ENCODE measurements around the gene CAST. TPM values are rescaled to one million over a fixed set of nuclear protein-coding genes. Genes with fewer than 3 reads are reported as not detected.

Gene CAST
- total RNA-seq, 2 experiments from 2014 or later, result 40.5 to 90.1 TPM

GRCh38 chr5:96629774-96630173, 32.4 kb upstream of the CAST start:
- Histone ChIP-seq H3K9me2 (ENCODE audit: insufficient read depth, low read length) (no peaks in the 10 kb centered on the region), H3K36me3 (ENCODE audit: insufficient read depth, low read length) (no peaks in the 10 kb centered on the region), H2AFZ (ENCODE audit: low read length) (no peak overlapping the region), H3K4me1 (ENCODE audit: insufficient read depth, low read length, poor library complexity, severe bottlenecking) (no peaks in the 10 kb centered on the region), H3K79me2 (ENCODE audit: insufficient read depth, low read depth, low read length) (no peaks in the 10 kb centered on the region), H3K9me3 (ENCODE audit: low read length) (no peaks in the 10 kb centered on the region), H3K4me3 (ENCODE audit: low read depth, low read length, poor library complexity, severe bottlenecking) (no peak overlapping the region), H4K20me1 (ENCODE audit: insufficient read depth, low read length) (no peaks in the 10 kb centered on the region), H3K4me2 (ENCODE audit: low read length) (no peak overlapping the region), H3K27ac (ENCODE audit: low read depth, low read length, poor library complexity, severe bottlenecking) (no peak overlapping the region)
- ChIA-PET POLR2A (interaction anchor here (1.1 kb wide), 1 partner anchor 85 kb away, joined by 4 read pairs; no protein-coding TSS in a partner anchor), CTCF (ENCODE audit: unreplicated experiment) (no interaction called here)
- intact Hi-C loops (cut with micrococcal nuclease; ENCODE audit: unreplicated experiment), result no loop called here
- DNase-seq (ENCODE audit: low spot score), result no peak
- TF ChIP-seq EZH2phosphoT487 (IDR thresholded peaks at IDR 0.05; ENCODE audit: borderline replicate concordance, low read depth, low read length), result no peak
- no peak for TF ChIP-seq CTCF (conservative IDR thresholded peaks at IDR 0.05; ENCODE audit: low read length)
- no TSS peak for BruUV-seq (replicated peaks)

- Histone ChIP-seq H3K9me2 (ENCODE audit: insufficient read depth, low read length) (no peaks in the 10 kb centered on the region), H3K27ac (ENCODE audit: low read depth, low read length, poor library complexity, severe bottlenecking) (no peak overlapping the region), H3K4me2 (ENCODE audit: low read length) (no peak overlapping the region), H3K79me2 (ENCODE audit: insufficient read depth, low read depth, low read length) (no peaks in the 10 kb centered on the region), H3K9me3 (ENCODE audit: low read length) (no peaks in the 10 kb centered on the region), H4K20me1 (ENCODE audit: insufficient read depth, low read length) (no peaks in the 10 kb centered on the region), H2AFZ (ENCODE audit: low read length) (no peak overlapping the region), H3K36me3 (ENCODE audit: insufficient read depth, low read length) (no peaks in the 10 kb centered on the region), H3K4me1 (ENCODE audit: insufficient read depth, low read length, poor library complexity, severe bottlenecking) (no peaks in the 10 kb centered on the region), H3K4me3 (ENCODE audit: low read depth, low read length, poor library complexity, severe bottlenecking) (no peak overlapping the region)
- no TSS peak for BruUV-seq (replicated peaks)
- DNase-seq (ENCODE audit: low spot score), result no peak
- intact Hi-C loops (cut with micrococcal nuclease; ENCODE audit: unreplicated experiment), result no loop called here
- POLR2A ChIA-PET, result interaction anchor here (1.0 to 1.1 kb wide), 2 partner anchors 8 to 29 kb away, joined by 3 to 4 read pairs; no protein-coding TSS in a partner anchor
- CTCF ChIA-PET (ENCODE audit: unreplicated experiment), result no interaction called here
- TF ChIP-seq CTCF (conservative IDR thresholded peaks at IDR 0.05; ENCODE audit: low read length) (no peak), EZH2phosphoT487 (IDR thresholded peaks at IDR 0.05; ENCODE audit: borderline replicate concordance, low read depth, low read length) (no peak)
These were observed 28.4 kb upstream of the CAST start for GRCh38 chr5:96633820-96634219.

GRCh38 chr5:96634881-96635280, 27.3 kb upstream of the CAST start:
- H4K20me1 ChIP-seq (ENCODE audit: insufficient read depth, low read length), result no peaks in the 10 kb centered on the region
- H3K36me3 ChIP-seq (ENCODE audit: insufficient read depth, low read length), result no peaks in the 10 kb centered on the region
- H3K9me2 ChIP-seq (ENCODE audit: insufficient read depth, low read length), result no peaks in the 10 kb centered on the region
- DNase-seq (ENCODE audit: low spot score), result no peak
- BruUV-seq (replicated peaks), result no TSS peak
- ChIA-PET CTCF (ENCODE audit: unreplicated experiment) (no interaction called here), POLR2A (interaction anchor here (1.0 to 1.1 kb wide), 2 partner anchors 10 to 28 kb away, joined by 3 to 4 read pairs; no protein-coding TSS in a partner anchor)
- no peaks in the 10 kb centered on the region for H3K79me2 ChIP-seq (ENCODE audit: insufficient read depth, low read depth, low read length)
- no peak for TF ChIP-seq CTCF (conservative IDR thresholded peaks at IDR 0.05; ENCODE audit: low read length)
- no peak for TF ChIP-seq EZH2phosphoT487 (IDR thresholded peaks at IDR 0.05; ENCODE audit: borderline replicate concordance, low read depth, low read length)
- H2AFZ ChIP-seq (ENCODE audit: low read length), result no peak overlapping the region
- H3K4me2 ChIP-seq (ENCODE audit: low read length), result no peak overlapping the region
- H3K4me1 ChIP-seq (ENCODE audit: insufficient read depth, low read length, poor library complexity, severe bottlenecking), result no peaks in the 10 kb centered on the region
- H3K27ac ChIP-seq (ENCODE audit: low read depth, low read length, poor library complexity, severe bottlenecking), result no peak overlapping the region
- no peak overlapping the region for H3K4me3 ChIP-seq (ENCODE audit: low read depth, low read length, poor library complexity, severe bottlenecking)
- H3K9me3 ChIP-seq (ENCODE audit: low read length), result no peaks in the 10 kb centered on the region
- intact Hi-C loops (cut with micrococcal nuclease; ENCODE audit: unreplicated experiment), result no loop called here

Measured in OCI-LY7 (cell line).